ENCODE results near the gene GNB3.
A peak's percentile ranks its signal among the peaks of the same experiment; 100 is the strongest.
"Not testable (repeated sequence)": the region's sequence is repeated elsewhere in the genome, so short reads cannot be mapped to it uniquely, and the experiment has no call there.

Gene GNB3

GRCh38 chr12:6874015-6874368 lies 33.3 kb downstream of the GNB3 start:
- Histone ChIP-seq H3K27ac (ENCODE audit: low read depth in 2 of 2, low read length in 2 of 2) (peak overlapping the region; percentile 78 to 90), H3K9ac (ENCODE audit: low read depth in 1 of 2, low read length in 2 of 2) (peak overlapping the region; percentile 74 to 76), H3K4me3 (ENCODE audit: low read length in 2 of 2) (peak overlapping the region; percentile 83 to 94), H3K4me1 (ENCODE audit: control insufficient read depth in 2 of 2, insufficient read depth in 2 of 2, low read length in 2 of 2) (peaks cover 30 to 38% of the 10 kb centered on the region in 2 donors), H3K36me3 (ENCODE audit: control insufficient read depth in 2 of 2, insufficient read depth in 2 of 2, low read length in 2 of 2) (peaks cover 19 to 20% of the 10 kb centered on the region in 2 donors)
- not testable (repeated sequence) for H3K9me3 ChIP-seq (ENCODE audit: control insufficient read depth in 2 of 2, low read length in 2 of 2); H3K27me3 ChIP-seq (ENCODE audit: control insufficient read depth in 2 of 2, insufficient read depth in 2 of 2, low read length in 2 of 2)

- H3K4me3 ChIP-seq (ENCODE audit: low read length in 2 of 2); H3K4me1 ChIP-seq (ENCODE audit: control insufficient read depth in 2 of 2, insufficient read depth in 2 of 2, low read length in 2 of 2); H3K9ac ChIP-seq (ENCODE audit: low read depth in 1 of 2, low read length in 2 of 2); H3K27me3 ChIP-seq (ENCODE audit: control insufficient read depth in 2 of 2, insufficient read depth in 2 of 2, low read length in 2 of 2); H3K9me3 ChIP-seq (ENCODE audit: control insufficient read depth in 2 of 2, low read length in 2 of 2); H3K36me3 ChIP-seq (ENCODE audit: control insufficient read depth in 2 of 2, insufficient read depth in 2 of 2, low read length in 2 of 2); H3K27ac ChIP-seq (ENCODE audit: low read depth in 2 of 2, low read length in 2 of 2): not testable (repeated sequence)
Observed at GRCh38 chr12:6879824-6880223, 39.1 kb downstream of the GNB3 start.

- Histone ChIP-seq H3K27ac (ENCODE audit: low read depth in 2 of 2, low read length in 2 of 2) (no peak overlapping the region), H3K4me1 (ENCODE audit: control insufficient read depth in 2 of 2, insufficient read depth in 2 of 2, low read length in 2 of 2) (peaks cover 0 to 10% of the 10 kb centered on the region in 2 donors), H3K4me3 (ENCODE audit: low read length in 2 of 2) (no peak overlapping the region), H3K9ac (ENCODE audit: low read depth in 1 of 2, low read length in 2 of 2) (no peak overlapping the region), H3K36me3 (ENCODE audit: control insufficient read depth in 2 of 2, insufficient read depth in 2 of 2, low read length in 2 of 2) (peaks cover 0 to 4% of the 10 kb centered on the region in 2 donors), H3K9me3 (ENCODE audit: control insufficient read depth in 2 of 2, low read length in 2 of 2) (no peaks in the 10 kb centered on the region), H3K27me3 (ENCODE audit: control insufficient read depth in 2 of 2, insufficient read depth in 2 of 2, low read length in 2 of 2) (no peaks in the 10 kb centered on the region)
Observed at GRCh38 chr12:6883252-6883651, 42.5 kb downstream of the GNB3 start.

GRCh38 chr12:6883683-6884082 lies 43.0 kb downstream of the GNB3 start:
- Histone ChIP-seq H3K4me3 (ENCODE audit: low read length in 2 of 2) (no peak overlapping the region), H3K27me3 (ENCODE audit: control insufficient read depth in 2 of 2, insufficient read depth in 2 of 2, low read length in 2 of 2) (no peaks in the 10 kb centered on the region), H3K27ac (ENCODE audit: low read depth in 2 of 2, low read length in 2 of 2) (no peak overlapping the region), H3K36me3 (ENCODE audit: control insufficient read depth in 2 of 2, insufficient read depth in 2 of 2, low read length in 2 of 2) (peaks cover 0 to 4% of the 10 kb centered on the region in 2 donors), H3K9ac (ENCODE audit: low read depth in 1 of 2, low read length in 2 of 2) (no peak overlapping the region), H3K4me1 (ENCODE audit: control insufficient read depth in 2 of 2, insufficient read depth in 2 of 2, low read length in 2 of 2) (peaks cover 0 to 10% of the 10 kb centered on the region in 2 donors), H3K9me3 (ENCODE audit: control insufficient read depth in 2 of 2, low read length in 2 of 2) (no peaks in the 10 kb centered on the region)

- Histone ChIP-seq H3K36me3 (ENCODE audit: control insufficient read depth in 2 of 2, insufficient read depth in 2 of 2, low read length in 2 of 2) (peaks cover 0 to 4% of the 10 kb centered on the region in 2 donors), H3K9me3 (ENCODE audit: control insufficient read depth in 2 of 2, low read length in 2 of 2) (no peaks in the 10 kb centered on the region), H3K4me1 (ENCODE audit: control insufficient read depth in 2 of 2, insufficient read depth in 2 of 2, low read length in 2 of 2) (peaks cover 0 to 10% of the 10 kb centered on the region in 2 donors), H3K27me3 (ENCODE audit: control insufficient read depth in 2 of 2, insufficient read depth in 2 of 2, low read length in 2 of 2) (no peaks in the 10 kb centered on the region), H3K27ac (ENCODE audit: low read depth in 2 of 2, low read length in 2 of 2) (no peak overlapping the region), H3K4me3 (ENCODE audit: low read length in 2 of 2) (no peak overlapping the region), H3K9ac (ENCODE audit: low read depth in 1 of 2, low read length in 2 of 2) (no peak overlapping the region)
Observed at GRCh38 chr12:6884539-6884938, 43.8 kb downstream of the GNB3 start.

GRCh38 chr12:6886206-6886999 lies 45.7 kb downstream of the GNB3 start:
- H3K4me1 ChIP-seq (ENCODE audit: control insufficient read depth in 2 of 2, insufficient read depth in 2 of 2, low read length in 2 of 2); H3K36me3 ChIP-seq (ENCODE audit: control insufficient read depth in 2 of 2, insufficient read depth in 2 of 2, low read length in 2 of 2); H3K9me3 ChIP-seq (ENCODE audit: control insufficient read depth in 2 of 2, low read length in 2 of 2); H3K27me3 ChIP-seq (ENCODE audit: control insufficient read depth in 2 of 2, insufficient read depth in 2 of 2, low read length in 2 of 2); H3K4me3 ChIP-seq (ENCODE audit: low read length in 2 of 2); H3K27ac ChIP-seq (ENCODE audit: low read depth in 2 of 2, low read length in 2 of 2); H3K9ac ChIP-seq (ENCODE audit: low read depth in 1 of 2, low read length in 2 of 2): not testable (repeated sequence)

- peaks cover 0 to 4% of the 10 kb centered on the region in 2 donors for H3K36me3 ChIP-seq (ENCODE audit: control insufficient read depth in 2 of 2, insufficient read depth in 2 of 2, low read length in 2 of 2)
- no peaks in the 10 kb centered on the region for H3K9me3 ChIP-seq (ENCODE audit: control insufficient read depth in 2 of 2, low read length in 2 of 2)
- peaks cover 8 to 11% of the 10 kb centered on the region in 2 donors for H3K4me1 ChIP-seq (ENCODE audit: control insufficient read depth in 2 of 2, insufficient read depth in 2 of 2, low read length in 2 of 2)
- no peak overlapping the region for H3K9ac ChIP-seq (ENCODE audit: low read depth in 1 of 2, low read length in 2 of 2)
- H3K27ac ChIP-seq (ENCODE audit: low read depth in 2 of 2, low read length in 2 of 2) = no peak overlapping the region
- H3K4me3 ChIP-seq (ENCODE audit: low read length in 2 of 2) = no peak overlapping the region
- H3K27me3 ChIP-seq (ENCODE audit: control insufficient read depth in 2 of 2, insufficient read depth in 2 of 2, low read length in 2 of 2) = no peaks in the 10 kb centered on the region
Observed at GRCh38 chr12:6887460-6887859, 46.7 kb downstream of the GNB3 start.

- H3K36me3 ChIP-seq (ENCODE audit: control insufficient read depth in 2 of 2, insufficient read depth in 2 of 2, low read length in 2 of 2) = peaks cover 0 to 4% of the 10 kb centered on the region in 2 donors
- H3K9ac ChIP-seq (ENCODE audit: low read depth in 1 of 2, low read length in 2 of 2) = no peak overlapping the region
- no peak overlapping the region for H3K4me3 ChIP-seq (ENCODE audit: low read length in 2 of 2)
- peaks cover 8 to 11% of the 10 kb centered on the region in 2 donors for H3K4me1 ChIP-seq (ENCODE audit: control insufficient read depth in 2 of 2, insufficient read depth in 2 of 2, low read length in 2 of 2)
- H3K27ac ChIP-seq (ENCODE audit: low read depth in 2 of 2, low read length in 2 of 2) = no peak overlapping the region
- no peaks in the 10 kb centered on the region for H3K9me3 ChIP-seq (ENCODE audit: control insufficient read depth in 2 of 2, low read length in 2 of 2)
- H3K27me3 ChIP-seq (ENCODE audit: control insufficient read depth in 2 of 2, insufficient read depth in 2 of 2, low read length in 2 of 2) = no peaks in the 10 kb centered on the region
Observed at GRCh38 chr12:6888360-6888759, 47.6 kb downstream of the GNB3 start.

GRCh38 chr12:6888794-6889193 lies 48.1 kb downstream of the GNB3 start:
- not testable (repeated sequence) for H3K27me3 ChIP-seq (ENCODE audit: control insufficient read depth in 2 of 2, insufficient read depth in 2 of 2, low read length in 2 of 2); H3K9ac ChIP-seq (ENCODE audit: low read depth in 1 of 2, low read length in 2 of 2); H3K4me3 ChIP-seq (ENCODE audit: low read length in 2 of 2); H3K27ac ChIP-seq (ENCODE audit: low read depth in 2 of 2, low read length in 2 of 2); H3K9me3 ChIP-seq (ENCODE audit: control insufficient read depth in 2 of 2, low read length in 2 of 2); H3K36me3 ChIP-seq (ENCODE audit: control insufficient read depth in 2 of 2, insufficient read depth in 2 of 2, low read length in 2 of 2)
- H3K4me1 ChIP-seq (ENCODE audit: control insufficient read depth in 2 of 2, insufficient read depth in 2 of 2, low read length in 2 of 2) = peaks cover 8 to 11% of the 10 kb centered on the region in 2 donors

GRCh38 chr12:6889775-6890573 lies 49.2 kb downstream of the GNB3 start:
- Histone ChIP-seq H3K9ac (ENCODE audit: low read depth in 1 of 2, low read length in 2 of 2) (peak overlapping the region in 1 of 2 donors; percentile 81), H3K4me3 (ENCODE audit: low read length in 2 of 2) (peak overlapping the region; percentile 75 to 86), H3K4me1 (ENCODE audit: control insufficient read depth in 2 of 2, insufficient read depth in 2 of 2, low read length in 2 of 2) (peaks cover 8 to 11% of the 10 kb centered on the region in 2 donors), H3K27ac (ENCODE audit: low read depth in 2 of 2, low read length in 2 of 2) (peak overlapping the region; percentile 83 to 88)
- not testable (repeated sequence) for H3K9me3 ChIP-seq (ENCODE audit: control insufficient read depth in 2 of 2, low read length in 2 of 2); H3K36me3 ChIP-seq (ENCODE audit: control insufficient read depth in 2 of 2, insufficient read depth in 2 of 2, low read length in 2 of 2); H3K27me3 ChIP-seq (ENCODE audit: control insufficient read depth in 2 of 2, insufficient read depth in 2 of 2, low read length in 2 of 2)
